HG03442 (cell line): ENCODE measurements around the gene DCP1B.

ENCODE experiments used
- ATAC-seq: cut with Tn5 transposase; IDR thresholded peaks from one replicate; pipeline ENCODE4 v1.9.1; 2021; ENCODE audit warnings: mild to moderate bottlenecking, moderate library complexity; ENCODE audit not compliant: unreplicated experiment

Gene DCP1B

DNA sequence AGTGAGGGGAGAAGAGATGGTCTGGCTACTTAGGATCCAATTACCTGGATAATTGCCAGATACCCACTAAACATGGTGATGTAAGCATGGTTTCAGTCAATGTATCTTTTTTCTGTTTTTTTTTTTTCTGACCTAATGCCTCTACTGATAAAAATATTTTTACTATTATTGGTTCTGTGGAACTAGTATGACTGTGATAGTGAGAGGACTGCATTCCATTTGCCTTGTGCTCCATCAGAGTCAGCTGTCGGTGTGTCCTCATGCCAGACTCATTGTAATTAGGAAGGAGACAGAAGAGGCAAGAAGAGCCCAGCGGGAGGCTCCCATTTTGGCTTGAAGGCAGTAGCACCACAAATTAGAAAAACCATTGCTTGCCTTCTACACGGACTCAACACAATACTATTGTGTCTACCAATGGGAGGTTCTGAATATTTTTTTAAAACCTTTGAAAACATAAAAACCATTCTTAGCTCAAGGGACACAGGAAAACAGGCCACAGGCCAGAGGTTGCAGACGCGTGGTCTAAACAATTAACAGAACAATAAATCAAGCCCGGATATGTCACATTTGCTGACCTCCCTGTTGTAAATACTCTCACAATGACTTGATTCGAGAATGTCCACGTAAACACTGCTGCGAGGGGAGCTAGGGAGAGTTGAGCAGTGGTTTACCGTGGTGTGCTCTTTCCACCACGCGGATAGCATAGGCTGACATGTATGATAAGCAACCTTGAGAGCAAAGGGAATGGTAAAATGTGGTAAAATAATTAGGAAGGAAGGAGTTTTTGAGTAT lies 13.5 kb upstream of the DCP1B start:
- ATAC-seq = no peak

- ATAC-seq = no peak
These were observed 12.7 kb upstream of the DCP1B start for GRCh38 chr12:2016862-2017545.

- ATAC-seq = no peak
These were observed 10.0 kb upstream of the DCP1B start for GRCh38 chr12:2014231-2014630.

DNA sequence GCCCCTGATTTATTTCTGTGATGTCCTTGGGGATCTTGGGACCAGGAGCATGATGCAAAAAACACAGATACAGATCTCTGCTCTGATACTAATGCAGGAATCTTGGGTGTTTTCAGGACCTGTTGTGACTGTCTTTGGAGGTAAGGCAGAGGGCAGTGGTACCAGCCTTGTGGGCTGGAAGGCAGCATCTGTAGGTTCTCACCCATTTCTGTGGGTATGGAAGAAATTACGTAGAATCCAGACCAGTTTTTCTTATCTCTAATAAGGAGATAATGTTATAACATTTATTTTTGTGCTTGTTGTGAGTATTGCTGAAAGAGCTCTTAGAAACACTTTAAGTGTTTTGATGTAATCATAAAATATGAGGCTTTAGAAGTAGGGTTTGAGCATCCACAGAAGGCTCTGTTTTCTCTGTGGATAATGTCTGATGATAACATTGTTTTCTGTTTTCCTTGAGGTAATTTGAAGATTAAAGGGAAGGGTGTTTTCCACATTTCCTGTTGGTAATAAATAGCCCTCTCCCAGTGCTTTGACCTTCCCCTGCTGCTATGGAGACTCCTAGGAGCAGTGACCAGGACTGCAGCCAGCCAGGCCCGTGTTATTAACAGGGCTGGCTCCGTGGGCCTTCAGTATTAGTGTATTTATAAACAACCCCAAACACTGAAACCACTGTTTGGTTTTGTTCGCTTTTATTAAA lies 9.4 kb upstream of the DCP1B start:
- no peak for ATAC-seq

DNA sequence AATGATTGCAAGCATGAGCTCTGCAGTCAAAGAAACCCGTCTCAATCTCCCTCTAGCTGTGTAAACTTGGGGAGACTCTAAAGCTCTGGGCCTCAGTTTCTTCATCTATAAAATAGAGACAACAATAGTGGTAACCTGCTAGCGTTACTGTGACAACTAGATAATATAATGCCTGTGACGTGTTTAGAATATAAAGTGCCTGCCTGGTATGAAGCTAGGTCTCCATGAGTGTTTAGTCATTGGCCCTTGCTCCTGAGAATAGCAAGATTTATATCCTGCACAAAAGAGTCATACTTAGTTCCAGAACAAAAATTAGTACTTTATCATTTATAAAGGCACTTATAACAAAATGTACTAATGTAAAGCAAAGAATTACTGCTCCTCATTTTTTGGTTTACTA lies 8.8 kb upstream of the DCP1B start:
- ATAC-seq = no peak

- no peak for ATAC-seq
These were observed 7.7 kb upstream of the DCP1B start for GRCh38 chr12:2011643-2012607.

DNA sequence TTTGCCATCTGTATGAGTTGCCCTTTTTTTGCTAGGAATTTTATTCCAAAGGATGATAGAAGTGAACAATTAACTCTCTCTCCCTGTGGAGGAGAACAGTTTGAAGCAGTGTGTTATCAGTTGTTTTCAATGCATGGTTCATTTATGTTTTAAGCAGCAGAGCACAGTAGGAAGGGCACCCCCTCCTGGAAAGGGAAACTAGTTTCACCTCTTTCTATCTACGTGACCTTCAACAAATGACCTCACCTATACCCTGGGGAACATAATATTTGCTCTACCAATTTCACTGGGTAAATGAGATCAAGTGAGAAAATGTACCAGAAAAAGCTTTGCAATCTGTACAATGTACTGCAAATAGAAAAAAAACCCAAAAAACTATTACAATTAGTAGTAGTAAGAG lies 5.4 kb upstream of the DCP1B start:
- no peak for ATAC-seq

- no peak for ATAC-seq
These were observed 4.4 kb upstream of the DCP1B start for GRCh38 chr12:2008677-2009076.

DNA sequence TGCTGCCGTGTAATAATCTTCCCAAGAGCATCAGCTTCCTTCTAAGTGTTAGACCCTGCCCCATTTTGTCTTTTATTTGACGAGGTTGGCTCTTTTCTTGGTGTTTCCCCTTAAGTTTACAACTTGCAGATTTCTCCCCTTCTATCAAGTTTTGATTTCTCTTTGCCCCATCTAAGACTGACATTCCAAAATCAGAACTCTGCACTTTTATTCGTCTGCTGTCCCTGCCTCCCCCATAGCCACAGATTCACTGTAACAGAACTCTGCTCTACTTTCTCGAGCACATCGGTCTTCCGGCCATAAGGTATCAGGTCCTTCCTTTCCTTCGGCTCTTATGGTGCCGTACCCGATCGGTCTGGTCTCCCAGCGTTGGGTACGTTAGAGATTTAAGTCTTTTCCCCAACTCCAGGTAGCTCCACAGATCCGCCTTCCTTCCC lies 563 bp downstream of the DCP1B start:
- ATAC-seq = no peak

GRCh38 chr12:1995205-1995896 lies 8.9 kb downstream of the DCP1B start:
- no peak for ATAC-seq

DNA sequence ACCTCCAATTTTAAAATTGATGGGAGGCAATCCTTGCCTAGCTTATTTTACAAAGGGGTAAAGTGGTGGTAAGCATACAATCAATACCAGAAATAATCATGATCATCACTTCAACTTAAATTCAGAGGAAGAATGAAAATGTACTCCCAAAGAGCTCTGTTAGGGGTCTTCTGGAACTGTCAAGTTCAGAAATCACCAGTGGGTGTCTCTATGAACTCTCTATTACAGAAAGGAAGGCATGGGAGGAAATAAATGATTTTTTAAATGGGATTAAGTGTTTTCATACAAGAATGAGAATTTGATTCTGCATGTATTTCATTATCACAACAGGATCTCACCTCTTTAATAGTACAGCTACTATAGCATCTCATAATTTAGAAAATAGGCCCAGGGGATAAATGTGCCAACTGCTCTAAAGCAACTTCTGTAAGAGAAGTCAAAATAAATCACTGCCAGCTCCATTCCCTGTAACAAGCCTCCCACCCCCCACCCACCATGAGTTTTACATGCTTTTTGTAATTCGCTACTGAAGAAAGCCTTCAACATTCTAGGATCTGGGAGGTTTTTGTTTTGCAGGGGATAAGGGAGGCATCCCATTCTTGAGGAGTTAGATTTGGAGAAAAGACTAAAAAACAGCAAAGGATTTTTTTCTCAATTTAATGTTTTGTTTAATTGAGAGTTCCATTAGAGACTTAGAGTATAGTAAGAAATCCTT lies 9.7 kb downstream of the DCP1B start:
- ATAC-seq = no peak

GRCh38 chr12:1993871-1994371 lies 10.3 kb downstream of the DCP1B start:
- no peak for ATAC-seq

DNA sequence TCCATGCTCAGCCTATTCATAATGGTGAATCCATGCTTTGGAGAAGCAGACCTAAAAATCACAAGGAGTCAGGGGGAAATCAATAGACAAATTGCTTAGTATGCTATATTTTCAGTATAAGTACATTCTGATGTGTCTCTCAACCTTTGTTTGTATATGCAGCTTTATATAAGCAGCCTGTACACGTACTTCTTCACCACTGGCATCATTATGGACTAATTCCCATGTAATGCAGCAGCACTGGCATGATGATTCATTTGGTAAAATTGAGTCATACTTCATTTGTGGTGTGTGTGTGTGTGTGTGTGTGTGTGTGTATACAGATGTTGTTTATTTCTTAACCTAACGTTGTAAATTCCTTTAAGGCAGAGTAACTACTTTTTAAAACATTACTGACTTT lies 10.9 kb downstream of the DCP1B start:
- no peak for ATAC-seq

DNA sequence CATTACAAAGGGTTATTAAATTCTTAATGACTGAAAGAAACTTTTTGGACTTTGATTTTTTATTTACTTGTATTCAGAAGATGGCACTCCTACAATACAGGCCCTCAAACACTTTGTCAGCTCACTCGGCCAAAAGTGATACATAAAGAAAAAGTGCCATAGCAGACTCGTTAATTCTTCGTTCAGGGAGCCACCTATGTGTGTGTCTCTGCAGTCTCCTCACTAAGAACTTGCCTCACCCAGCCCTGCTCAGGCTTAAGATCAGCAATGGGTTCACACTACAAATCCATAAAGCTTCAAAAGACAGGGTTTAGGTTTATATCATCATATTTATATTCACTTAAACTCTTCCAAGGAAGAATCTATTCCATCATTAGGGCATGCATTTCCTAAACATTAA lies 11.5 kb downstream of the DCP1B start:
- no peak for ATAC-seq

- ATAC-seq = no peak
These were observed 15.1 kb downstream of the DCP1B start for GRCh38 chr12:1989111-1989510.

- ATAC-seq = no peak
These were observed 19.5 kb downstream of the DCP1B start for GRCh38 chr12:1984759-1985158.

DNA sequence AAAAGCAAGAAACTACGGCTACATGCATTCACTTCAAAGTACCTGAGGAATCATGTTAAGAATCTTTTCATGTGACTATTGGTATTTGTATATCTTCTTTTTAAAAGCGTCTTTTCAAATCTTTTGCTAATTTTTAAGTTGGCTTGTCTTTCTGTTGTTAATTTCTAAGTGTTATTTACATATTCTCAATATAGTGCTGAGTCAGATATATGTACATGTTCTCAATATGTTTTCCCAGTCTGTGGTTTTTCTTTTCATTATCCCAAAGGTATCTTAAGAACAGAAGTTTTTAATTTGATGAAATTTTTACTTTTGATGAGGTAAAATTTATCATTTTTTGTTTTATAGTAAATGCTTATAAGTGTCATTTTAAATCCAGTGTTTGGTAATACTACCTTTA lies 24.0 kb downstream of the DCP1B start:
- no peak for ATAC-seq

- no peak for ATAC-seq
These were observed 26.0 kb downstream of the DCP1B start for GRCh38 chr12:1978078-1978862.

DNA sequence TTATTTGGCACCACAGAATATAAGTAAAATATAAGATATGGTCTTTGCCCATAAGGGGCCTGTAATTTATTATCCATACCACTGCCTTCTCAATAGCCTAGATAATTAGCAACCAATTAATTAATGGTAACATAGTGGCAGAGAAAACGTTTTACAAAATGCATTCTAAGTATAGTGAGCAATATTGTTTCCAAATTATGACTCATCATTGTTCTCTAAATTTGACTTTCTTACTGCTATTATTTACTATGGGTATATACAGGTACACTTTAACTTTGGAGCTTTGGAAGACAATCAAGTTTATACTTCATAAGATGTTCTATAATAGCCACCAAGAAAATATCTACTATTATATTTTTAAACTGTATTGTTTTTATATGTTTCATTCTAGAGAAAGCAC lies 26.7 kb downstream of the DCP1B start:
- no peak for ATAC-seq
